Endometrium (tissue), 2 donors: ENCODE results near the gene COX6A2.

ENCODE experiments used
- FAIRE-seq: peaks from 2 replicates; lab custom pipeline; 2012; peaks lifted over from hg19 to GRCh38; lab: Jason Lieb, UNC
- donor health status: control.
- donor health status: control.

The COX6A2 gene

DNA sequence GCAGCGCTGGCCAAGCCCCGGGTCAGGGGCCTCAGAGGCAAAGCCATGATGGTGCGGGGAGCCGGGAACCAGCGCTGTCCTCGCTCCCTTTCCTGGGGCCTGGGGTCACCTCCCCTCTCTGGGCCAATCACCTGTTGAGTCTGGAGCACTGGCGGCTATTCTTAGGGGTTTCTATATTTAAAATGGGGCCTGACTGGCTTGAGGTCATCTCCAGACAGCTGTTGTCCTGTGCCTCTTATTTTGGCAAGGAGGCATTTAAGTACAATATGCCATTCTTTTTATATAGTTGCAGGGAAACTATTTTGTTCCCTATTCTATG is at the start of gene COX6A2:
COX6A2 (minus strand) TSS at position 82 of the 319 bp plus-strand sequence; CDS start at position 47, 35 bp downstream.
- FAIRE-seq, result no peak

DNA sequence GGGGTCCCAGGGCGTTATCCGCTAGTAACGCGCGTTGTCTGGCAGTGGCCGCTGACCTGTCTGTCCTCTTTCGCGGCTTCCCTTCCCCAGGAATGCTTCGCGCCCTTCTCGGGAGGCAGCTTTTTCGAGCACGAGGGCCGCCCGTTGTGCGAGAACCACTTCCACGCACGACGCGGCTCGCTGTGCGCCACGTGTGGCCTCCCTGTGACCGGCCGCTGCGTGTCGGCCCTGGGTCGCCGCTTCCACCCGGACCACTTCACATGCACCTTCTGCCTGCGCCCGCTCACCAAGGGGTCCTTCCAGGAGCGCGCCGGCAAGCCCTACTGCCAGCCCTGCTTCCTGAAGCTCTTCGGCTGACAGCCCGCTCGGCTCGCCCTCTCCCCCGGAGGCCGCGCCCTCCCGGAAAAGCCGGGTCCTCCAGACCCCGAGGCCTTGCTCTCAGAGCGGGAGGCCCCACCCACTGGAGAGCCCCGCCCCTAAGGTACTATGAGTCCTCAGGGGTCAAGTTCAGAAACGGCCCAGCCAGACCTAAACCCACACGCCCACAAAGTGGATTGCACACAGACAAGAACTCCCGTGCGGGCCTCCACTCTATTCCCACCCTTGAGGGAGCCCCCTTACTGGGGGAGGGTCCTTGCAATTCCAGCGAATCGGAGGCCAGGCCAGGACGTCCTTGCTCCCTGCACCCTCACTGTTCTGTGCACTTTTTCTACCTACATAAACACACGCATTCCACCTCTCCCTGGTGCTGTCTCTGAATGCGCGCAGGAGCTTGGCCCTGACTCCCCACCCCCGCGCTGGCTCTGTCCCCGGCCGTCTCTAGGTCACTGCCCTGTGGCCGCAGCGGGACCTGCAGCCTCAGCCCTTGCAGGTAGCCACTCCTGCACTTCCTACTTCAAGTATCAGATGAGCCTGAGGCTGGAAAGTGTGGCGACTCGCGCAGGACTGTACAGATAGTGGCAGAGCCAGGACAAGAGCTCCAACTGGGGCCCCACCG is 49.4 kb upstream of the COX6A2 start:
- FAIRE-seq, result no peak

DNA sequence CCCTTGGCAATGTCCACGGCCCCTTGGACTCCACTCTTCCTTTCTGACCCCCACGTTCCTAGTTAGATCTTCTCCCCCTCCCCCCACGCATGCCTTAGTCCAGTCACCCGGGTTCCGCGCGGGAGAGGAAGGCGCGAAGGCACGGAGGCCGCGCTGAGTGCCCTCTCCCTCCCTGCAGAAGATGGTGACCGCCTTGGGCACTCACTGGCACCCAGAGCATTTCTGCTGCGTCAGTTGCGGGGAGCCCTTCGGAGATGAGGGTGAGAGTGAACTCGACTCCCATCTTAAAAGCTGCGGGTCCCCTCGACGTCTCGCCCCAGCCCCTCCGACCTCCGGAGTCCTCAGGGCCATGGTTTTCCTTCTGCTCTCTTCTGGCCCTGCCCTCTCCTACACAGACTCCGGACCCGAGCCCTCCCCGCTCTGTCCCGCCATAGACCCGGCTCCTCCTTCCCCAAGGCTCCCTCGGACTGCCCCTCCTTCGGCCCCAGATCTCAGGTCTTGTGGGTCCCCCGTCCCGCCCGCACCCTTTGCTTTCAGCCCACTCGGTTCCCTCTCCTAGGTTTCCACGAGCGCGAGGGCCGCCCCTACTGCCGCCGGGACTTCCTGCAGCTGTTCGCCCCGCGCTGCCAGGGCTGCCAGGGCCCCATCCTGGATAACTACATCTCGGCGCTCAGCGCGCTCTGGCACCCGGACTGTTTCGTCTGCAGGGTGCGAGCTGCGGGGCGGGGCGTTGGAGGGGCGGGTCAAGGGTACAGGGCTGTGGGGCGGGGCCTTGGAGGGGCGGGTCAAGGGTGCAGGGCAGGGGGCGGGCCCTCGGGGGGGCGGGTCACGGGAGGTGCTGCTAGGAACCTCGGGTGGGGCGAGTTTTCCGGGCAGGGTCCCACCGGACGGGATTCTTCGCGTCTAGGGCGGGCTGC is 48.4 kb upstream of the COX6A2 start:
- no peak for FAIRE-seq

DNA sequence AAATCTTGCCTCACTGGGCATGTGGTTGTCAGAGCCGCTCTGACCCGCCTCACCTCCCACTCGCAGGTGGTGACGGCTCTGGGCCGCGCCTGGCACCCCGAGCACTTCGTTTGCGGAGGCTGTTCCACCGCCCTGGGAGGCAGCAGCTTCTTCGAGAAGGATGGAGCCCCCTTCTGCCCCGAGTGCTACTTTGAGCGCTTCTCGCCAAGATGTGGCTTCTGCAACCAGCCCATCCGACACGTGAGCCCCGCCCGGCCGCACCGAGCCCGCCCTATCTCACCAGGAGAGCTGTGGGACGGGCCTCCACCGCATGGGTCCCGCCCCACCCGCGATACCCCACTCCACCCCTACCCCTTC is 47.8 kb upstream of the COX6A2 start:
- FAIRE-seq, result no peak

DNA sequence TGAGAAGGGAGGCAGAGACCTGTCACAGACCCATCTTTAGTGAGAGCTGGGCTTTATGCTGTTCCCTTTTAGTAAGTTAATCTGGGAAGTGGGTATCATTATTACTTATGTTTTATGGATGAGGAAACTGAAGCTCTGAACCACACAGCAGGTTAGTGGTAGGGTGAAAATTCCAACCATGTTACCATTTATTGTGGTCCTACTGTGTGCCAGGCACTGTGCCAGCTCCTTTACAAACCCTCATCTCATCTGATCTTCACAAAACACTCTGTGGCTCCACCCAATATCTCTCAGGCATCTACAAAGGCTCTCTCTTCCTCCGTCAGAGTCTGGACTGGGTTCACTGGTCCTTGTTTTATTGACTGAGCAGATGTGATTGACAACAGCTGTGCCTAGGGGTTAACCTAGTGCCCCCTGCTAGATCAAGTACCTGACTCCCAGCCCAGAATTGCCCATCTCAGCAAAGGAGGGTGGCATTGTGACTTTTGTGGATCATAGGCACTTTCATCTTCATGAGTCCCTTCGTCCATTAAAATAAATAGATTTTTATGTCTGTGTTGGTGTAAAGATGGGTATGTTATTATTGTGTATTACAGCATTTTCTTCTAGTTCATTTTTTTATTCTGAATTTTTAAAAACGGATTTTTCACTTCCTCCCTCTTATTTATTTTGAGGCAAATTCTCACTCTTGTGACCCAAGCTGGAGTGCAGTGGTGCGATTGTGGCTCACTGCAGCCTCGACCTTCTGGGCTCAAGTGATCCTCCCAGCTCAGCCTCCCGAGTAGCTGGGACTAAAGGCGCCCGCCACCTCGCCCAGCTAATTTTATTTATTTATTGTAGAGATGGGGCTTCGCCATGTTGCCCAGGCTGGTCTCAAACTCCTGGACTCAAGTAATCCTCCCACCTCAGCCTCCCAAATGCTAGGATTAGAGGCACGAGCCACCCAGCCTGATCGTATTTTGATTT is 46.9 kb upstream of the COX6A2 start:
- no peak for FAIRE-seq

DNA sequence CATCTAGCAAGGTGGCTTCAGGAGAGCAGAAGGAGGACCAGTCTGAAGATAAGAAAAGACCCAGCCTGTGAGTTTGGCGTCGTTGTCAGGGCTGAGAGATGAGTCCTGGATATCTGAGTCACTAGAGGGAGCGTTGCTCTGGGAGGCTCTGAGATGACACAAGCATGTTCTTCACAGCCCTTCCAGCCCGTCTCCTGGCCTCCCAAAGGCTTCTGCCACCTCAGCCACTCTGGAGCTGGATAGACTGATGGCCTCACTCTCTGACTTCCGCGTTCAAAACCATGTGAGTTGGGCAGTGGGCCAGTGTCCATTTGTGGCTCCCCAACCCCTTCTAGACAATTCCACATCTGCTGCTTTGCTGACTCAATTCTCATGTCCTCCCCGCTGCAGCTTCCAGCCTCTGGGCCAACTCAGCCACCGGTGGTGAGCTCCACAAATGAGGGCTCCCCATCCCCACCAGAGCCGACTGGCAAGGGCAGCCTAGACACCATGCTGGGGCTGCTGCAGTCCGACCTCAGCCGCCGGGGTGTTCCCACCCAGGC is 46.1 kb upstream of the COX6A2 start:
- no peak for FAIRE-seq

DNA sequence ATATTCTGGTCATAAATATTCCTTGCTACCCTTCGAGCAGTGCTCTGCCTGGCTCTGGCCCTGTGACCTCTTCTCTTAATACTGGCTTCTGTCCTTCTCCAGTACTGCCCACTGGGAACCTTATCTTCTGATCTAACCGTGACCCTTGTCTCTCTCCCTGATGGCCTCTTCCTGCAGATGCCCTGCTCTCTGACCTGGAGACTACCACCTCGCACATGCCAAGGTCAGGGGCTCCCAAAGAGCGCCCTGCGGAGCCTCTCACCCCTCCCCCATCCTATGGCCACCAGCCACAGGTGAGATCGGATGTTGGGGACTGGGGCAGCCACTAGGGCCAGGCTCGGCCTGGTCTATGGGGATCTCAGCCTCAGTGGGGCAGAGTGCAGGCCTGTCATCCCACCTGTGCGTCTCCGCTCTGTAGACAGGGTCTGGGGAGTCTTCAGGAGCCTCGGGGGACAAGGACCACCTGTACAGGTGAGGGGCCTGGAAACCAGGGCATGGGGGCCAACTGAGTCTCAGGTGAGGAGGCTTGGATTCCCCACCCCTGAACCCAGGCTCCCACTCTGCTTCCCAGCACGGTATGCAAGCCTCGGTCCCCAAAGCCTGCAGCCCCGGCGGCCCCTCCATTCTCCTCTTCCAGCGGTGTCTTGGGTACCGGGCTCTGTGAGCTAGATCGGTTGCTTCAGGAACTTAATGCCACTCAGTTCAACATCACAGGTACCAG is 45.3 kb upstream of the COX6A2 start:
- no peak for FAIRE-seq

DNA sequence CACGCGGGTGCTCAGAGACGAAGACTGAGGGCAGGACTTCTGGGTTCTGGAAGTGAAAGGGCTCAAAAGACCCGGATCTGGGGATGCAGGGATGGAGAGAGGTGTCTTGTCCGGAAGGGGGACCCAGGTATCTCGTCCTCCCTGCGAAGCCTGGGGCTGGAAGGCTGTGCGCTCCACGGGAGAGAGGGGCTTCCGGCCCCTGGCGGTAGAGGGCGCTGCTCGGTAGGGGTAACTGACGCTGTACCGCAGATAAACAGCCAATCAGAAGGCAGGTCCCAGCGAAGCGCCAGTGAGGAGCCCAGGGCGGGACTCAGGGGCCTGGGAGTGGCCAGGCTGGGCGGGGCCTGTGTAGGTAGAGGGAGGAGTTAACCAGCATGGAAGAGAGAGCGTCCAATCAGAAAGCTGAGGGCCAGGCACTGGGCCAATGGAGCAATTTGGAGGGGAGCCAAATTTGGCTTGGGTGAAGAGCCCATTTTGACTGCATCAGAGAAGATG is 44.6 kb upstream of the COX6A2 start:
- no peak for FAIRE-seq

DNA sequence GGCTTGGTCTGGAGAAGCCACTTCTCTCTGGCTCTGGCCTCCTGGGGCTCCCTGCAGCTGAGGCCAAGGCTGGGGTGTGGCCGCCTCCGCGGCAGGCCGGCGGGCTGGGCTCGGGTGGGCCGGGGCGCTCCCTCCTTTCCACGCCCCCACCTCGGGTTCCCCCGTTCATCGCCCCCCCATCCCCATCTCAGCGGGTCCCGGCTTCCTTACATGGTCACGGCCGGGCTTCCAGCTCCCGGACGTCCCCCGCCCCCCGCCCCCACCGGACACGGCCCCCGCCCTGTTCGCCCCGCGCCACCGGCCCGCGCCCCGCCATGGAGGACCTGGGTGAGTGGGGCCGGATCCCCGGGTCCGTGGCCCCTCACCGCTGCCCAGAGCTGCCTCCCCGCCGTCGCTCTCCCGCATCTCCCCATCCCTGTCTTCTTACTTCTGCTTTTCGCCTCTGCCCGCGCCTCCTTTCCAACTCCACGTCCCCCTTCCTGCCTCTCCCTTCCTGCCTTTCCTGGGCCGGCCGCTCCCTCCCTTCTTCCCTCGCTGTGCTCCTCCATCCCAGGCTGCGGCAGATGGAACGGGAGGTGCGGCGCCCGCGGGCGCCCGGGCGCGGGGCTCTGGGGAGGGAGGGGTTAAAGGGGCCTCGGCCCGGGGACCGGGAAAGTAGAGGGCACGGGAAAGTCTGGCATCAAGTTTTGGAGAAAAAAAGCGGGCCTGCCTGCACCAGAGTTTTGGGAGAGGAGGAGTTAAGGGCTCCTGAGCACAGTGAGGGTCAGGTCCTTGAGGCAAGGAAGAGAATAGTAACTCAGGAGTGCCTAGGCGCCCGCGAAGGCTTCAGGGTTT is 43.9 kb upstream of the COX6A2 start, which contains the start of gene TGFB1I1:
TGFB1I1 (plus strand) TSS at position 278 of the 834 bp plus-strand sequence; CDS start at position 315, 37 bp downstream.
- FAIRE-seq, result no peak

DNA sequence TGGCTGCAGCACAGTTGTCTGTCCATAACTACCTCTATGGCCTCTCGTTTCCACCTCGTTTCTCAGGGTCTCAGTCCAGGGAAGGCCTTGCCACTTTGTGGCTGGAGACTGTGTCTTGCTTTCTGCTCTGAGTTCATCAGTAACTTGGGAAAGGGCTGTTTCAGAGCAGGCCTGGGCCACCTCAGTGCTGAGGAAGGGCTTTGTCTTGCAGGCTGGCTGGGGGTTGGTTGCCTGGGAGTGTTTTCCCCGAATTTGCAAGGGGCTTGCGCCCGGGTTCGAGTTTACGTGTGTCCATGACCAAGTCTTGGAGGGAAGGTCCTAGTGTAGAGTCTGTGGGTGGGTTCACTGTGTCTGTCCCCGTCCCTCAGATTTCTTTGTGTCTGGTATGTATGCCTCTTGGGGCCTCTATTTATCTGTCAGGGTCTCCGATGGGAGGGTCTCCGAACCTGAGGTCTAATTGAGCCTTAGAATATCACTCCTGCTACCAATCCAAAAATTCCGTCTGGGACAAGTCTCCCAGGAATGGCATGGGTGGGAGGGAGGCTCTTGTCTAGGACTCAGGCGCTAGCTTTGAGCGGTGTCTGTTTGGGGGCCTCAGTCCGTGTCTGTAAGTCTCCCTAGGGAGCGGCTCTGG is 43.2 kb upstream of the COX6A2 start:
- no peak for FAIRE-seq

DNA sequence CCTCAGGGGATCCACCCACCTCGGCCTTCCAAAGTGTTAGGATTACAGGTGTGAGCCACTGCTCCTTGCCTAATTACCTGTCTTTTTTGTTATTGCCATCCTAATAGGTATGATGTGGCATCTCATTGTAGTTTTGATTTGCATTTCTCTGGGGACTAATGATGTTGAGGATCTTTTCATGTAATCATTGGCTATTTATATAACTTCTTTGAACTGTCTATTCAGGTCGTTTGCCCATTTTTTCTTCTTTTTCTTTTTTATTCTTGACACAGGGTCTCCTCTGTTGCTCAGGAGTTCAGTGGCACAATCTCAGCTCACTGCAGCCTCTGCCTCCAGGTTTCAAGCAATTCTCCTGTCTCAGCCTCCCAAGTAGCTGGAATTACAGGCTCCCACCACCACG is 42.5 kb upstream of the COX6A2 start:
- no peak for FAIRE-seq

DNA sequence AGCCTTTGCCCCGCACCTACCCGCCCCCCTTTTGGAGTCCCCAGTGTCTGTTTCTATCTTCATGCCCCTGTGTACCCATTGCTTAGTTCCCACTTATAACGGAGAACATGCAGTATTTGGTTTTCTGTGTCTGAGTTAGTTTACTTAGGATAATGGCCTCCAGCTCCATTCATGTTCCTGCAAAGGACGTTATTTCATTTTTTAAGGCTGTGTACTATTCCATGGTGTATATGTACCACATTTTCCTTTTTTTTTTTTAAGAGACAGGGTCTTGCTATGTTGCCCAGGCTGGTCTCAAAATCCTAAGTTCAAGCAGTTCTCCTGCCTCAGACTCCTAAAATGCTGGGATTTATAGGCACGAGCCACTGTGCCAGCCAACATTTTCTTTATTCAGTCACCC is 39.7 kb upstream of the COX6A2 start:
- no peak for FAIRE-seq

DNA sequence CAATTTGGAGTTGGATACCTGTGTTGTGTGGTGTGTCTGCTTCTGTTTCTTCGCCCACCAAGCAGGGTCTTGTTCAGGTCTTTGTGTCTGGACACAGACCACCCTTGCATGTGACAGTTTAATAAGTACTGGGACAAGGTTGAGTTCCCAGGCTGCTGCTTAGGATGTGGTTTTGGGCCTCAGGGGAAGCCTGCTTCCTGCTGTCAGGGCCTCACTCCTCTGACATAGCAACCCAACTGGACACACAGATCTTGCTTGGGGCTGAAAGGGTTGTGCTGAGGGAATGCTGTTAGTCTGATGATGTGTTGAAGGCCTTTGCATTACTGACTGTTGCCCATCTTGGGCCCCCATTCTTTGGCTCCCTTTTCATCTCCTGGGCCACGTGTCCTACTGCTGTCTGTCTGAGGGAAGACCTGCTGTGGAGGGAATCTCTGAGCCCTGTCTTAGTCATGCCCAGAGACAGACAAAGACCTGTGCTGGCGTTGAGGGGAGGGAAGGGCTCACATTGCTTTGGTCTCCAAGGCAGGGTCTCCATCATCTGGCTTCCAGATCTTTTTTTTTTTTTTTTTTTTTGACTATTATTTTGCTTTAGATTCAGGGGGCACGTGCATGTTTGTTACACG is 39.1 kb upstream of the COX6A2 start:
- no peak for FAIRE-seq

DNA sequence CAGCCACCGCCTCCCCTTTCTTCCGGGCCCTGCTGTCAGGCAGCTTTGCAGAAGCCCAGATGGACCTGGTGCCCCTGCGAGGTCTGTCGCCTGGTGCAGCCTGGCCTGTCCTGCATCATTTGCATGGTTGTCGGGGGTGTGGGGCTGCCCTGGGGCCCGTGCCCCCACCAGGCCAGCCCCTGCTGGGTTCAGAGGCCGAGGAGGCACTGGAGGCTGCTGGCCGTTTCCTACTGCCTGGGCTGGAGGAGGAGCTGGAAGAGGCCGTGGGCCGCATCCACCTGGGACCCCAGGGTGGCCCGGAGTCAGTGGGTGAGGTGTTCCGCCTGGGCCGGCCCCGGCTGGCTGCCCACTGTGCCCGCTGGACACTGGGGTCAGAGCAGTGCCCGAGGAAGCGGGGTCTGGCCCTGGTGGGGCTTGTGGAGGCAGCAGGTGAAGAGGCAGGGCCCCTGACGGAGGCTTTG is 38.3 kb upstream of the COX6A2 start:
- no peak for FAIRE-seq

DNA sequence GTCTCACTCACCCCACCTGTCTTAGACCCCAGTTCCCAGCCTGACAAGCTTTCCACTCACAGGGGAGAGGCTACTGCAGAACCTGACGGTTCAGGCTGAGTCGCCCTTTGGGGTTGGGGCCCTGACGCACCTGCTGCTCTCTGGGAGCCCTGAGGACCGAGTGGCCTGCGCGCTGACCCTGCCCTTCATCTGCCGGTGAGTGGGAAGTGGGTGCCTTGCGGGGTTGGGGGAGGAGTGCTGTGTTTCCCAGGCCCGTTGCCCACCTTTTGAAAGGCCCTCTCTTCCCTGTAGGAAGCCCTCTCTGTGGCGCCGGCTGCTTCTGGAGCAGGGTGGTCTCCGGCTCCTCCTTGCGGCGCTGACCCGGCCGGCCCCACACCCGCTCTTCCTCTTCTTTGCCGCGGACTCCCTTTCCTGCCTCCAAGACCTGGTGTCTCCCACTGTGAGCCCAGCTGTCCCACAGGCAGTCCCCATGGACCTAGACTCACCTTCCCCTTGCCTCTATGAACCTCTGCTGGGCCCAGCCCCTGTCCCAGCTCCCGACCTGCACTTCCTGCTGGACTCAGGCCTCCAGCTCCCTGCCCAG is 37.7 kb upstream of the COX6A2 start:
- no peak for FAIRE-seq

DNA sequence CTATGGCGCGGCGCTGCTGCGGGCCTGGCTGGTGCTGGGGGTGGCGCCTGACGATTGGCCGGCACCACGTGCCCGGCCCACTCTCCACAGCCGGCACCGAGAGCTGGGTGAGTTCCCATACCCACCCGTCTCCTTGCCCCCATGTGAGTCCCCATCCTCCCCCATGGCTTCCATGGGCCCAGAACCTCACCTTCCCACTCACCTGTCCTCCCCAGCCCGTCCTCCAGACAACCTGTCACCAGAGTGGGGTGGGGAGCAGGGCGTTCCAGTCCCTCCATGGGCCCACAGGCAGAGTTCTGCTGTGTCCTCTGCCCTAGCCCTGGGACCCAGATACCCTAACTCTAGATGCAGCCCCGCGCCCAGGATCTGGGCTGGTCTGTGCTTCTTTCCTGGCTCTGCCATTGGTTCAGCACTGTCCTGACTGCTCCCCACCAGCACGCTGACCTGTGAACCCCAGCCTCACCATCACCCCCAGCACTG is 36.7 kb upstream of the COX6A2 start:
- no peak for FAIRE-seq

DNA sequence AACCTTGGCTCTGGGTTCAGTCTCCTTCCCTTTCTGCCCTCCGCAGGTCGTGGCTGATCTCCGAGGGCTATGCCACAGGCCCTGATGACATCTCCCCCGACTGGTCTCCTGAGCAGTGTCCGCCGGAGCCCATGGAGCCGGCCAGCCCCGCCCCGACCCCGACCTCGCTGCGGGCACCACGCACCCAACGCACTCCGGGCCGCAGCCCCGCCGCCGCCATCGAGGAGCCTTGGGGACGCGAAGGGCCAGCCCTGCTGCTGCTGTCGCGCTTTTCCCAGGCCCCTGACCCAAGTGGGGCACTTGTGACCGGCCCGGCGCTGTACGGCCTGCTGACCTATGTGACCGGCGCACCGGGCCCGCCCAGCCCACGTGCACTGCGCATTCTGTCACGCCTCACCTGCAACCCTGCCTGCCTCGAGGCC is 36.2 kb upstream of the COX6A2 start:
- no peak for FAIRE-seq
